HL-60 (cell line): ENCODE results near the gene DHRSX.
"Not testable (repeated sequence)": the region's sequence is repeated elsewhere in the genome, so short reads cannot be mapped to it uniquely, and the experiment has no call there.

ENCODE experiments used
- POLR2AphosphoS5 ChIP-seq: IDR thresholded peaks from 2 replicates; pipeline ENCODE4 v1.6.1; 2012; ENCODE audit warnings: low read depth
- TF ChIP-seq, protein P1 (sequence below): IDR thresholded peaks from one replicate; pipeline ENCODE4 v1.5.1; 2011; ENCODE audit warnings: low read length, control low read depth, inconsistent platforms; ENCODE audit not compliant: insufficient read depth
- TF ChIP-seq, protein P2 (sequence below): IDR thresholded peaks from 2 replicates; pipeline ENCODE4 v1.6.1; 2012; ENCODE audit warnings: low read depth; ENCODE audit not compliant: insufficient replicate concordance

DNA sequence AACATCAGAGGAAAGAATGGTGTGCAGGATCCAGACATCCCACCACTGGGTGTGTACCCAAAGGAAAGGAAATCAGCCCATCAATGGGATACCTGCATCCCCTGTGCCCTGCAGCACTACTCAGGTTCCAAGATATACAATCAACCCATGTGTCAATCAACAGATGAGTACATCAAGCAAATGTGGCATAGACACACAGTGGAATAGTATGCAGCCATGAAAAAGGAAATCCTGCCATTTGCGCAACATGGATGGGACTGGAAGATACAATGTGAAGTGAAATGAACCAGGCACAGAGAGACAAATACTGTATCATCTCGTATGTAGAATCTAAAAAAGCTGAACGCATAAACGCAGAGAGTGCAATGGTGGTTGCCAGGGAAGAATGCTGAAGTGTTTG lies 30.9 kb downstream of the DHRSX start:
- TF ChIP-seq, protein P1, sequence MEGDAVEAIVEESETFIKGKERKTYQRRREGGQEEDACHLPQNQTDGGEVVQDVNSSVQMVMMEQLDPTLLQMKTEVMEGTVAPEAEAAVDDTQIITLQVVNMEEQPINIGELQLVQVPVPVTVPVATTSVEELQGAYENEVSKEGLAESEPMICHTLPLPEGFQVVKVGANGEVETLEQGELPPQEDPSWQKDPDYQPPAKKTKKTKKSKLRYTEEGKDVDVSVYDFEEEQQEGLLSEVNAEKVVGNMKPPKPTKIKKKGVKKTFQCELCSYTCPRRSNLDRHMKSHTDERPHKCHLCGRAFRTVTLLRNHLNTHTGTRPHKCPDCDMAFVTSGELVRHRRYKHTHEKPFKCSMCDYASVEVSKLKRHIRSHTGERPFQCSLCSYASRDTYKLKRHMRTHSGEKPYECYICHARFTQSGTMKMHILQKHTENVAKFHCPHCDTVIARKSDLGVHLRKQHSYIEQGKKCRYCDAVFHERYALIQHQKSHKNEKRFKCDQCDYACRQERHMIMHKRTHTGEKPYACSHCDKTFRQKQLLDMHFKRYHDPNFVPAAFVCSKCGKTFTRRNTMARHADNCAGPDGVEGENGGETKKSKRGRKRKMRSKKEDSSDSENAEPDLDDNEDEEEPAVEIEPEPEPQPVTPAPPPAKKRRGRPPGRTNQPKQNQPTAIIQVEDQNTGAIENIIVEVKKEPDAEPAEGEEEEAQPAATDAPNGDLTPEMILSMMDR = not testable (repeated sequence)
- TF ChIP-seq POLR2AphosphoS5 = not testable (repeated sequence)
- TF ChIP-seq, protein P2, sequence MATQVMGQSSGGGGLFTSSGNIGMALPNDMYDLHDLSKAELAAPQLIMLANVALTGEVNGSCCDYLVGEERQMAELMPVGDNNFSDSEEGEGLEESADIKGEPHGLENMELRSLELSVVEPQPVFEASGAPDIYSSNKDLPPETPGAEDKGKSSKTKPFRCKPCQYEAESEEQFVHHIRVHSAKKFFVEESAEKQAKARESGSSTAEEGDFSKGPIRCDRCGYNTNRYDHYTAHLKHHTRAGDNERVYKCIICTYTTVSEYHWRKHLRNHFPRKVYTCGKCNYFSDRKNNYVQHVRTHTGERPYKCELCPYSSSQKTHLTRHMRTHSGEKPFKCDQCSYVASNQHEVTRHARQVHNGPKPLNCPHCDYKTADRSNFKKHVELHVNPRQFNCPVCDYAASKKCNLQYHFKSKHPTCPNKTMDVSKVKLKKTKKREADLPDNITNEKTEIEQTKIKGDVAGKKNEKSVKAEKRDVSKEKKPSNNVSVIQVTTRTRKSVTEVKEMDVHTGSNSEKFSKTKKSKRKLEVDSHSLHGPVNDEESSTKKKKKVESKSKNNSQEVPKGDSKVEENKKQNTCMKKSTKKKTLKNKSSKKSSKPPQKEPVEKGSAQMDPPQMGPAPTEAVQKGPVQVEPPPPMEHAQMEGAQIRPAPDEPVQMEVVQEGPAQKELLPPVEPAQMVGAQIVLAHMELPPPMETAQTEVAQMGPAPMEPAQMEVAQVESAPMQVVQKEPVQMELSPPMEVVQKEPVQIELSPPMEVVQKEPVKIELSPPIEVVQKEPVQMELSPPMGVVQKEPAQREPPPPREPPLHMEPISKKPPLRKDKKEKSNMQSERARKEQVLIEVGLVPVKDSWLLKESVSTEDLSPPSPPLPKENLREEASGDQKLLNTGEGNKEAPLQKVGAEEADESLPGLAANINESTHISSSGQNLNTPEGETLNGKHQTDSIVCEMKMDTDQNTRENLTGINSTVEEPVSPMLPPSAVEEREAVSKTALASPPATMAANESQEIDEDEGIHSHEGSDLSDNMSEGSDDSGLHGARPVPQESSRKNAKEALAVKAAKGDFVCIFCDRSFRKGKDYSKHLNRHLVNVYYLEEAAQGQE = not testable (repeated sequence)
